ENCODE data around the gene FBLIM1.
A peak's percentile ranks its signal among the peaks of the same experiment; 100 is the strongest.

FBLIM1 gene

DNA sequence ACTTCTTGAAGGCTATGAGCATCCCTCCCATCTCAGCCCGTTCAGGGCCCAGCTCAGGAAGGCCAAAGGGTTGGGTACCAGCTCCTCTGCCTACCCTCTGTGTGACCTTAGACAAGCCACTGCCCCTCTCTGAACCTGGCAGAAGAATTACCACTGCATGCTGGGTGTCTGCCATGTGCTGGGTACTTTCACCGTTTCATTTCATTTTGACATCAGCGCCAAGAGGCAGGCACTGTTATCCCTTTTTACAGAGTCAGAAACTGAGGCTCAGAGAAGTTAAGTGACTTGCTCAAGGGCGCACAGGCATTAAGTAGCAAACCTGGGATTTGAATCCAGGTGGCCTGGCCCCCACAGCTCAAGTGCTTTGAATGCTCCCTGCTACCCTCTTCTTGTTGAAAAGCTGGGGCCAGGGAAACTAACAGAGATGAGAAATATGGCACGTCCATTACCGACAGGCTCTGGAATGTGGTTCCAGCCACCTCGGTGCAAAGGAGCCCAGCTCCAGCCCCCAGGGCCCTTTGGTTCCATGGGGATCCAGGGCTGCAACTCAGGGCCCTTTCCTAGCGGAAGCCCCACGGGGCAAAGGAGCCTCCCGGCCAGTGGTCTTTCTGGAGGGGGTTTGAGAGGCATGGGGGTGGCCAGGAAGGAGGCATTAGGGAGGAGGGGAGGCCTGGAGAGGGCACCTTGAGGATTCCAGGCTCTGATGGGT lies 9.8 kb upstream of the FBLIM1 start:
- no peak for DNase-seq

DNA sequence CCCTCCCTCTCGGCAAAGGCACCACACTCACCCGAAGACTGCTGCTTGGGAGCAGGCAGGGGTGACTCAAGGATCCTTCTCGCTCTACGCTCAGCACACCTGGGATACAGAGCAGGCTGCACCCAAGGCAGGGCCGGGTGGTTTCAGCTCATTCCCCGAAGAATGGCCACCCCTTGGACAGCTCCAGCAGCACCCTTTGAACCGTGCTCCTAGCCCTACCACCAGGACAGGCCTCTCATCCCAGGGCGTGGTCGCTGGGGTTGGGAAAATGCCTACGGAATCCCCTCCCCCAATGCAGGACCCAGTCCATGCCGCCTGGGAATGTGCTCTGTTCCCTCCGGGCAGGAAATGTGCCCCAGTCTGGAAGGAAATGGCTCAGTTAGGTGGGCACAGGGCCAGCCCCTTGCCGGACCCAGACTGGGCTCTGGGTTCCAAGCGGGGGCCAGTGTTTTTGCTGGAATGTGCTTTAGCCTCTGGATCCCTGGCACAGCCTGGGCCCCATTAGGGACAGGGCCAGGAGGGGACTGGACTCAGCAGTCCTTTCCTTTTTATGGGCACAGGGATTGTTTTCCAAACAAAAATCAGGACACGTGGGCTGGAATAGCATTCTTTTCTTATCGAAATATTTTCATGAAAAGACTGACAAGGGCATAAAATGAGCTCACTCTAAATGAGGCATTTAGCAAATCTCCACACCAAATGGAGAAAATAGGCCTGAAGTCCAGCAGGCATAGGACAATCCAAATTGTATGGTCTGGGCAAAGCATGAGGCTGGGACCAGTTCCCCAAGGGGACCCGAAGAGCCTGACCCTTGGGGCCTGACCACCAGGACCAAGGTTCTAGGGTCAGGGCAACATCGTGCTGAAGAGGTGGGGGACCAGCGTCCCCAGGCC lies 8.9 kb upstream of the FBLIM1 start:
- DNase-seq: no peak

DNA sequence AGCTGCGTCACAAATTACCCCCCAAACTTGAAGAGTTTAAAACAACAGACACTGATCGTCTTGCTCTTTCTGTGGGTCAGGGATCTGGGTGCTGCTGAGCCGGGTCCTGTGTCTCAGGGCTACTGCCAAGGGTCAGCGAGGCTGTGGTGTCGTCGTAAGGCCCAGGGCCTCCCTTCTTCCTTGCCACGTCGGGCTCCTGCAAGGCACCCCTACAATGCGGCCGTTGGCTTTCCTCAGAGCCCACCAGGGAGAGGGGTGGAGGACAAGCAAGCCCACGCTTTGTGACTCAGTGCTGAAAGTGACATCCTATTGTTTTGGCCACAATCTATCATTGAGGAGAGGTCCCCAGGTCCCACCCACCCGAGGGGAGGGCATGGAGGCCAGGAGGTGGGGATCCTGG lies 7.7 kb upstream of the FBLIM1 start:
- DNase-seq: no peak

DNA sequence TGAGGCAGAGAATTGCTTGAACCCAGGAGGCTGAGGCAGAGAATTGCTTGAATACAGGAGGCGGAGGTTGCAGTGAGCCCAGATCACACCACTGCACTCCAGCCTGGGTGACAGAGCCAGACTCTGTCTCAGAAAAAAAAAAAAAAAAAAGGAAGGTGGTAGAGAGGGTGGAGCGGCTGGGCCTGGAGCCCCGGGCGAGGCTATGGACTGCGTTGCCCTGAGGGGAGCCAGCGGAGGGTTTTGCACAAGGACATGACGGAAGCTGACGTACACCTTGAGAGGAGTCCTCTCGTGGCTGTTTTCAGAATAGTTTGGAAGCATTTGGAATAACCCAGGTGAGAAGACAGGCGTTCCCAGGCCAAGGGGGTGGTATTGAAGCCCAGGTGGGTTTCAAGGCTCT lies 6.9 kb upstream of the FBLIM1 start:
- no peak for DNase-seq

DNA sequence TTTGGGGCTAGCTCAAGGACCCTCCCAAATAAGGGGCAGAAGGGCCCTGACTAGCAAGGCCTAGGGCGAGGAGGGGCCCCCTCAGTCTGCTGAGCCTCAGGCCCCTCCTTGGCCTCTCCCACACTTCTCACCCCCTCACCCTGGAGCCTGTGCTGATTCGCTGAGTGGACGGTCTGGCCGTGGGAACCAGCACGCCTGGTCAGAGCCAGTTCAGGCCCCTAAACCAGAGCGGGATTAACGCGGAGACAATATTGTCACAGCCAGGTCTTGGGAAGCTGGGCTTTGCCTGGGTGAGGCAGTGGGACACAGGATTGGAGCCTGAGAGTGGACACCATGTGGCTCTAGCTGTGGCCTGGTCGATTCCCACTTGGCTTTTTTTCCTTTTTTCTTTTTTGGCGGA lies 4.8 kb upstream of the FBLIM1 start:
- DNase-seq: no peak

DNA sequence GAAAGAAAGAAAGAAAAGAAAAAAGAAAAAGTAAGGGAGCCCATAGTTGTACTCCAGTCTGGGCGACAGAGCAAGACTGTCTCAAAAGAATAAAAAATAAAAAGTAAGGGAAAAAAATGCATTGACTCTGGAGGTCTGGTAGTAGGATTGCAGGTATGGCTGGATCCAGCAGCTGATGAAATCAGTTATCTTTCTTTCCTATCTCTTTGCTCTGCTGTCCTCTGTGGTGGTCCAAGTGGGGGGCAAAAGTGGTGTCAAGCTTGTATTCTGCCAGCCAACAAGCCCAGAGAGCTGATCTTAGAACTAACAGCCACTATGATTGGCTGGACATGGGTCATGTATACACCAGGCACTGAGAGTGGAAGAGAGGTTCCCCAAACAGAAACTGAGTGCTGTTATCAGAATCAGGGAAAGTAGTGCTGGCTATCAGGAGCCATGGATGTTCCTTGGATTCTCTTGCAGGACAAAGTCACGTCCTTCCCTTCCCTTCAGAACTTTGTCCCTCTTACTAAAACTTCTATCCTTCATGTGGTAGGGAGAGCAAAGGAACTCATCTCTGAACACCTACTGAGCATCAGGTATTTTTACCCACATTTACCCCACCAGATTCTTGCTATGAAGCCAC lies 3.5 kb upstream of the FBLIM1 start:
- DNase-seq: no peak

DNA sequence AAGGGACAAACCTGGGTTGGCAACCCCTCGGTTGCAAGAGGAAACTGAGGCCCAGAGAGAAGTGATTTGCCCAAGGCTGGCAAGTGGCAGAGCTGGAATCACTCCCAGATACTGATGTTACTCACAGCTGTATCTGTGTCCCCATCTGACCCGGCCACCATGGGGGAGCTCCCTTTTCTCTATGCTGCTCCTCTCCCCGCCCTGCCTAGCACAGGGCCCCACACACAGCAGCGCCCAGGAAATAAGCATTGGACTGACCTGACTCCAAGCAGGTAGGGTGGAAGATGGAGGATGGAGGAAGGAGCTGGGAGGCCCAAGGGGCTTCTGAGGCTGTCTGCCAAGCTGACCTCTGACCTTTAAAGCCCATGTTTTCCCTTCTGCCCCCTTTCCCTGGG lies 3.0 kb upstream of the FBLIM1 start:
- no peak for DNase-seq

DNA sequence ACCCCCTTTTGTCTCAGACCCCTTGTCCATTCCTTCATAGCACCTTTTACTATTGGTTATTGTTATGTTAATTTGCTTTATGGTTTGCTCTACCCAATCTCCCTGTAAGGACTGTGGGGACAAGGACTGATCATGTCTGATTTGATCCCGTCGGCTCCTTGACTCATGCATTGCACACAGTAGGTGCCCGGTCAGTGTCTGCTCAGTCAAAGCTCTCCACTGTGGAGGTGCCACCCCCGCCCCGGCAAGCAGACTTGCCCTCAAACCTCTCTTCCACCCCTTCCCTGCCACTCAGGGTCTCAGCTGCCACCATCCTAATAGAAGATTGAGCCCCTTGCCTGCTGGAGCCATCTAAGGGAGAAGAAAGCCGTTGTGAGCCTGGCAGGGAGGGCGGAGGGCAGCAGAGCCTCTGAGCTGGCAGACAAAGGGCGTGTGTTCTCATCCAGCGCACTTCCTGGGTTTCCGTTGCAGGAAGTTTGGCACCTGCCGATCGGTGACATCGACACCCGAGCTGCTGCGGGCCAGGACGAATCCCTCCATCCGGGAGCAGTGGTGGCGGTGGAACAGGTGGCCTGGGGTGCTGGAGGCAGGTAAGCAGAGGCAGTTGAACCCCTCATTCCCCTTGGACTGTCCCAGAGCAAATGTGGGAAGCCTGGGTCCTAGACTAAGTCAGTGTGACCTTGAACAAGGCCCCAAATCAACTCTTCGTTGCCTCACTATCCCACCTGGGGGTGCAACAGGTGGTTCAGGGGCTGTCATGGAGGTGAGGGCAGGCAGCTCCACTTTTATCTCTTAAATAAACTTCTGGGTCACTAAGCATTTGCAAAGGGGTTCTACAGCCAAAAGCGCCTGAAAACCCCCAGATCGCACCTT lies 2.2 kb upstream of the FBLIM1 start:
- DNase-seq: peak; percentile 49

DNA sequence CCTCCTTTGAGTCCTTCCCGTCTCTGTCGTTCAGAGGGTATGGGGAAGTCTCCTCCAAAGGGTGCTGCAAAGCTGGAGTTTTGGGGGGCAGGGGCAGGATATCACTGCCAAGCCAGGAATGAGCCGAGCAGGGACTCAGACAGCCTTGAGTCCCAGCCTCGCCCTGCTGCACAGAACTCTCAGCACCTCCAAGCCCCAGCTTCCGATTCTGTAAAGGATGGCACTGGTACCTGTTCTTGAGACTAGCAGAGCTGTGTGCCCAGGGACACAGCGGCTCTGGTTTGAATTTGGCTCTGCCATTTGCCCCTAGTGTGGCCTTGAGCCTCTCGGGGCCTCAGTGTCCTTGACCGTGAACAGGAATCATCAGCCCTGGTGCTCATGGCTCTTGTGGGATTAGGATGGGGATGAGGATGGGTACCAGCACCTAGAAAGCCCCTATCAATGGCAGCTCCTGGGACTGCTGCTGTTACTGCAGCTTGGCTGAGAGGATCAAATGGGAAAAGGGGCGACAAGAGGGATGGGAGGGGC lies 1.5 kb upstream of the FBLIM1 start:
- no peak for DNase-seq

DNA sequence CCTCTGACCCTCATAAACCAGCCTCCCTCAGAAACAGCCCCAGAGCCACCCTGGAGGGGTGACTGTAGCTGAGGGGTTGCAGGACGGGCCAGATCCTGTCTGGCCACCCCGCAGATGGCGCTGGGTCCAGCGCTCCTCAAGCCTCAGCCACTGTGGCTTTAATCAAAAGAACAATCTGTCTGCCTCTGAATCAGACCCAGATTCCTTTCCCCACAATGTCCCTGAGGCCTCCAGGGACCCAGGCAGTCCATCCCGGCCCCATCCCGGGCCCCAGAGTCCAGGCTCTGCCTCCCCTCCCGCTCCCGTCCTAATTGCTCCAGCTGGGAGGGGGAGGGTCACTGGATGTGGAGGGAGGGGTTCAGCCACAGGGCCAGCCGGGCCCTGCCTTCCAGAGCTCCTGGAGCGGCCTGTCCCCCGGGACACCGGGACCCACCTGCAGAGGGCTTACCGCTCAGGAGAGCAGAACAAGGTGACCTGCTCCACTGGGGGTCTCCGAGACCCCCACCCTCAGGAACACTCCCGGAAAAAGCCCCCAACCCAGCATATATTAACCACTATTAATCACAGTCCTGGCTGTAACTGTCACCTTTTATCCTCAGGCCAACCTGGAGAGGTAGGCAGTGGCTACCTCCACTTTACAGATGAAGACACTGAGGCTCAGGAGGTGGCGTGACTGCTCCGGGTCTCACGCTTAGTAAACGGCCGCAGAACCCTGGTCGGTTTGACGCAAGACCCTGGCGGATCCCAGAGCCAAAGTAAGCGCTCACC lies 836 bp upstream of the FBLIM1 start:
- no peak for DNase-seq

DNA sequence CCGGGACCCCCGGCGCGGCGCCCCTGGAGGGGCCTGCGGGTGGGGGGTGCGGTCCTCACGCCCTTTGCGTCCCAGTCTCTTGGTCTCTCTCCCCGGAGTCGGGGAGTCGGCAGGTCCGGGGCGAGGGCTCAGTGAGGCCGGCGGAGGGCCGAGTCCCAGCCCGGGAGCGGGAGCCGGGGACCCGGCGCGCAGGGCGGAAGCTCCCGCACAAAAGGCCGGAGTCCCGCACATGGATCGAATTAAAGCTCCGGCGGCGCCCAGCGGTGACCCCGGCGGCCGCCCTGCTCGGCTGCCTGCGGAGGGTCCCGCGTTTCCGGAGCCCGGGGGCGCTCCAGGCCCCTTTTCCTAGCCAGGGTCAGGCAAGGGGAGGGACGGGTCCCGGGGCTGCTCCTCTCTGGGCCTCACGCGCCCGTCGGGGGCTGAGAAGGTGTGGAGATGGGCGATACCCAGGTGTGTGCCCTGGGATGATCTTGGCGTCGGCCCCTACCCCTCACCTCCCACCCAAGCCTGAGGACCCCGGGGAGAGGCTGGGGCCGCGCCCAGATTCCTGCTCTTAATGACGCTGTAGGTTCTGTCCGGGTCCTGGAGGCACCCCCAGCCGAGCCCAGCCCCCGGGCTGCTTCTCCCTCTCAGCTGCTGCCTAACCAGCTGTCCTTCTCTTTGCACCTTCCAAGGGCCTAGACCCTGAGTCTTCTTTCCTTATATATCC lies 512 bp downstream of the FBLIM1 start:
- no peak for DNase-seq

DNA sequence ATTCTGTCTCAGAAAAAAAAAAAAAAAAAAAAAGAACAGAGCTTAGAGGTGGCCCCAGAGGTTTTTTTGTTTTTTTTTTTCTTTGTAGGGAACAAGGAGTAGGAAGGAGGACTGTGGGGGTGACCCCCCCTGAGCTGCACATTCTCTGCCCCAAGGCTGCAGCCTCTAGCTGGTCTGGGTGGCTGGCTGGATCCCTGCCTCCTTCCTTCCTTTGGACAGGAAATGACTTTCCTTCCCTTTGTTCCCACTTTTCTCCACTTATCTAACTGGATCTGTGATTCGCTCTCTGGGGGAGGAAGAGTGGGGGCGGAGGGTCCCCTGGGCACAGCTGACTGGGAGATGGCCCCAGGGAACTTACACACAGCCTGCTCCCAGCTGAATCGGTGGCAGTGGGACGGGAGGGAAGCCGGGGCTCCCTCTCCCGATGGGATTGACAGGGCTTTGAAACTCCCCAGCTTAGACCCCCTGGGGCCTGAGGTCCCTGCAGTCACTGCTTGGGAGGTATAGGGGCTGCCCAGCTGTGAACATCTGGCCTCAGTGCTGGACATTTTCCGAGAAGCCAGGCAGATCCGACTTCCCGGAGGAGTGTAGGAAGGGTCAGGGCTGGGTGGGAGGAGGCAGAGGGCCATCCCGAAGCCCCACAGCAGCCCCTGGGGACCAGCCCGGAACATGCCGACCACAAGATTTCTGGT lies 2.1 kb downstream of the FBLIM1 start:
- no peak for DNase-seq

DNA sequence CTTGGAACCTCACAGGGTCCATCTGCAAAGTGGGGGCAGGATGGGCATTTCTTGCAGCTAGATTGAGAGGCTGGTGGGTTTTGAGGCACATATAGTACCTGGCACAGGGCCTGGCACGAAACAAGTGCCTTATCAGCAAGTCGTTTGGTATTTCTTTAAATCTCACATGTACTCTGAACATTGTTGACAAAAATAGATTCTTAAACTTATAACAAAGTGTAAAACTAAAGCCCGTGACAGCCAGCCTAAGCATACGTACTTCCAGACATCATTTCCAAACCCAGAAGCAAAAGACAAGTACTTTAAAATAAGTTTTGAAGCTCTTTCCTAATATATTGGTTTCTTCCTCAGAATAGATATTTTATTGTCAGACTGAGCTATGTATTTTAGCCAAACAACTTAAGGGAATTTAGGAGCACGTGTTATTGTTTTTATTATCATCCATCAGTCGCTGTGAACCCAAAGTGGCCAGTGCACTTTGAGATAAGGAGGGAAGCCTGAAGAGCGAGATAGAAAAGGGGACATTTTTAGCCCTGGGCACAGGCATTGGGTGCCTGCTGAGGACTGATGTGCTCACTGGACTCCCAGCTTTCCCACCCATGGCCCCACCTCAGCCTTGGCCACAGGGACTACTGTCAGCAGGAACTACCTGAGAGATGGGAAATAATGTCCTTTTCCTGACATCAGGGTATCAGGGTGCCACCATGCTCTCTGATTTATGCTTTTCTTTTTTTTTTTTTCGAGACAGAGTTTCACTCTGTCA lies 3.0 kb downstream of the FBLIM1 start:
- DNase-seq: no peak

DNA sequence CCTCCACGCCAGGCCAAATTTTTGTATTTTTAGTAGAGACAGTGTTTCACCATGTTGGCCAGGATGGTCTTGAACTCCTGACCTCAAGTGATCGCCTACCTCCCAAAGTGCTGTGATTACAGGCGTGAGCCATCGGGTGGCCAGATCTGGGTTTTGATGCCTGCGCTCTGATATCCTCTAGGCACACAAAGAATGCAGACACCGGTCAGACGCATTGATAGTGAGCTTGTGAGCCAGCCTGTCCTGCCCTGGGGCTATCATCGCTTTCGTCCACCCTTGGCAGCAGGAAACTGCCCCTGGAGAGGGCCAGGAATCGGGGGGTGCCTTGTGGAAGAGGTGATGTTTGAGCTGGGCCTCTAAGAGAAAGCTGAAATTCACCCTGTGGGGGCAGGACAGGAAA lies 4.0 kb downstream of the FBLIM1 start:
- DNase-seq: no peak

DNA sequence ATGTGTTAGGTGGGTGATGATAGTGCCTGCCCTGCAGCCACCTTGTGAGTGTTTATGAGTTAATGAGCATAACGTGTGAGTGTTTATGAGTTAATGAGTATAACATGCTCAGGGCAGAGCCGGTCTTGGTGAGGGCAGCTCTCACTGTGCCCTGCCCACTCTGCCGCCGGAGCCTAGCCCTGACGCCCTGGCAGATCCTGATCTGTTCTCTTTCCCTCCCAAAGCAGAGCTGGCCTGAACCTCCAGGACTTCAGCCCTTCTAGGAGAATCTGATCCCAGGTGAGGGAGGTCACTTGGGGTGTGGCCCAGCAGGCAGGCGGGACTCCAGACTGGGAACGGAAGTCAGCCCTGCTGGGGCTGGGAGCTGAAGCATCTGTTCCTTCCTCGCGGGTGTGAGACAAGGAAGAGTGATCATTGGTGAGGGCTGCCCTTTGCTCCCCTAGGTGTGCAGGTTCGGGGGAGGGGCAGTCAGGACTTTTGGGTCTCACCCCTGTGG lies 5.7 kb downstream of the FBLIM1 start:
- no peak for DNase-seq

DNA sequence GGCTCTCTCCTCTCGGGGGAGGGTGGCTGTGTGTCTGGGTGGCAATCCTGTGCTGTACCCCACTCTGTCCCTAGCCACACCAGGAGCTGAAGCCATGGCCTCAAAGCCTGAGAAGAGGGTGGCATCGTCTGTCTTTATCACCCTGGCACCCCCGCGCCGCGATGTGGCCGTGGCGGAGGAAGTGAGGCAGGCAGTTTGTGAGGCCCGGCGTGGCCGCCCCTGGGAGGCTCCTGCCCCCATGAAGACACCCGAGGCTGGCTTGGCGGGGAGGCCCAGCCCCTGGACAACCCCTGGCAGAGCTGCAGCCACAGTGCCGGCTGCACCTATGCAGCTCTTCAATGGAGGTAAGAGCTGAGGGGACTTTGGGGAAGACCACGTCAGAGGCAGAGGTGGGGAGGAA lies 6.3 kb downstream of the FBLIM1 start:
- DNase-seq: no peak

DNA sequence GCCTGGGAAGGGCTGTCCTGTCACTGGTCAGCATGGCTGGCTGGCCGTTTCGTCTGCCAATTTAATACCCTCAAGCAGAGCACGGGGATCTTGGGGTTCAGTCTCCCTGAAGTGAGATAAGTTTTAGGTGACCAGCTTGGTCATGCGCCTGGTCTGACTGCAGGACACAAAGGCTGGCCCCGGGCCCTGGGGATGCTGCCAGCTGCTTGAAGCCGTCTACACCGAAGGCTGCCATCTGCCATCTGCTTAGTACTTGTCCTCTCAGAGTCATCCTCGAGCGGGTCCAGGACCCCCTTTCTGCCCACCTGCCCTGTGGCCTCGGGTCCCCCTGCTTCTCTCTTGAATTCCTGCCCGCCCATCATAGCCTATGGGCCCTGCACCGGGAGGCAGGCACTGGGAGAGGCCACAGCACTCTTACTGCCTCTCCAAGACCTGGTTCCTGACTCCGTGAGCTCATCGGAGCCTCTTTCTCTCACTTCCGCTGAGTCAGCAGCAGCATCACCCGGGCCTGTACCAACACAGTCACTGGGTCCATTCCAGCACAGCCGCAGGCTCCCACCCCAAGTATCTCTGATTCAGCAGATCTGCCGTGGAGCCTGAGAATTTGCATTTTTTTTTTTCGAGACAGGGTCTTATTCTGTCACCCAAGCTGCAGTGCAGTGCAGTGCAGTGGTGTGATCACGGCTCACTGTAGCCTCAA lies 7.0 kb downstream of the FBLIM1 start:
- DNase-seq: no peak

DNA sequence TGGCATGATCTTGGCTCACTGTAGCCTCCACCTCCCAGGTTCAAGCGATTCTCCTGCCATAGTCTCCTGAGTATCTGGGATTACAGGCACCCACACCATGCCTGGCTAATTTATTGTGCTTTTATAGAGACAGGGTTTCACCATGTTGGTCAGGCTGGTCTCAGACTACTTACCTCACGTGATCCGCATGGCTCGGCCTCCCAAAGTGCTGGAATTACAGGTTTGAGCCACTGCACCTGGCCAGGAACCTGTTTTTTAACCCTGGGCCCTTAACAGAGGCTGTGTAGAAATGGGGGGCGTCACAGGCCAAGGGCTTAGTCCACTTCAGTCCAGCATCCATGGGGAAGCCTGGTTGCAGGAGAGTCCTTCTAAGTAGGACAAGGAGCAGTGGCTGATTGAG lies 9.3 kb downstream of the FBLIM1 start:
- no peak for DNase-seq

DNA sequence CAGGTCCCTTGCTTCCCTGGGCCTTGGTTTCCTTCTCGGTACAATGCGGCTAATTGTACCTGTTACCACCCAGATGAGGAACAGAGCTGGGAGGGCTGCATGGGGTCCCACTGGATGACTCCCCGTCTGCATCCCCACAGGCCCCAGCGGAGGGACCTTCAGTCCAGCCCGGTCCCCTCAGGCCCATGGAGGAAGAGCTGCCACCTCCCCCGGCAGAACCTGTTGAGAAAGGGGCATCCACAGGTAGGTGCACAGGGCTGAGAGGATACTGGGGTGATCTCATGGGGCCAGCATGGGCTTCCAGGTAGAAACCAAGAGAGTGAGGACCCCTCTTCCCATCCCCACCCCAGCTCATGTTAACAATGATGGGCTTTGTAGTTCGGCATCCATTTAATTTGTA lies 9.8 kb downstream of the FBLIM1 start:
- DNase-seq: no peak
